ENCODE results near the gene EMX2.

EMX2 gene

GRCh38 chr10:117511601-117512390 lies 30.8 kb upstream of the EMX2 start:
- DNase-seq (ENCODE audit: extremely low spot score) = no peak
- TF ChIP-seq HDGF (IDR thresholded peaks at IDR 0.05; ENCODE audit: borderline replicate concordance) (no peak), BHLHE40 (IDR thresholded peaks at IDR 0.05; ENCODE audit: borderline replicate concordance) (no peak), LEF1 (IDR thresholded peaks at IDR 0.05; ENCODE audit: borderline replicate concordance) (no peak), CTBP1 (IDR thresholded peaks at IDR 0.05; ENCODE audit: borderline replicate concordance) (no peak), PKNOX1 (IDR thresholded peaks at IDR 0.05) (no peak), ELF4 (IDR thresholded peaks at IDR 0.05) (no peak), FOXA1 (IDR thresholded peaks at IDR 0.05) (no peak), FOXK2 (IDR thresholded peaks at IDR 0.05) (no peak), SP1 (IDR thresholded peaks at IDR 0.05) (no peak), ARNT (IDR thresholded peaks at IDR 0.05) (no peak), ZNF384 (IDR thresholded peaks at IDR 0.05) (no peak), NFRKB (IDR thresholded peaks at IDR 0.05) (no peak), TARDBP (IDR thresholded peaks at IDR 0.05) (no peak), L3MBTL2 (conservative IDR thresholded peaks at IDR 0.05) (no peak), SUZ12 (IDR thresholded peaks at IDR 0.05) (no peak), FOXM1 (IDR thresholded peaks at IDR 0.05; ENCODE audit: borderline replicate concordance) (no peak)
- ChIA-PET CTCF (no interaction called here), POLR2A (no interaction called here)

- DNase-seq (ENCODE audit: extremely low spot score) = no peak
- ChIA-PET POLR2A (no interaction called here), CTCF (no interaction called here)
- TF ChIP-seq ELF4 (IDR thresholded peaks at IDR 0.05) = no peak
- no peak for TF ChIP-seq SUZ12 (IDR thresholded peaks at IDR 0.05)
- no peak for TF ChIP-seq NFRKB (IDR thresholded peaks at IDR 0.05)
- no peak for TF ChIP-seq CTBP1 (IDR thresholded peaks at IDR 0.05; ENCODE audit: borderline replicate concordance)
- no peak for TF ChIP-seq L3MBTL2 (conservative IDR thresholded peaks at IDR 0.05)
- no peak for TF ChIP-seq BHLHE40 (IDR thresholded peaks at IDR 0.05; ENCODE audit: borderline replicate concordance)
- no peak for TF ChIP-seq TARDBP (IDR thresholded peaks at IDR 0.05)
- no peak for TF ChIP-seq FOXK2 (IDR thresholded peaks at IDR 0.05)
- no peak for TF ChIP-seq PKNOX1 (IDR thresholded peaks at IDR 0.05)
- TF ChIP-seq ARNT (IDR thresholded peaks at IDR 0.05) = no peak
- TF ChIP-seq SP1 (IDR thresholded peaks at IDR 0.05) = no peak
- TF ChIP-seq FOXA1 (IDR thresholded peaks at IDR 0.05) = no peak
- TF ChIP-seq HDGF (IDR thresholded peaks at IDR 0.05; ENCODE audit: borderline replicate concordance) = no peak
- no peak for TF ChIP-seq ZNF384 (IDR thresholded peaks at IDR 0.05)
- TF ChIP-seq FOXM1 (IDR thresholded peaks at IDR 0.05; ENCODE audit: borderline replicate concordance) = no peak
- TF ChIP-seq LEF1 (IDR thresholded peaks at IDR 0.05; ENCODE audit: borderline replicate concordance) = no peak
Measured at GRCh38 chr10:117514971-117515370, 27.6 kb upstream of the EMX2 start.

- no peak for DNase-seq (ENCODE audit: extremely low spot score)
- ChIA-PET POLR2A (no interaction called here), CTCF (interaction anchor here (1.0 kb wide), 1 partner anchor 20 kb away, joined by 3 read pairs; no protein-coding TSS in a partner anchor)
- TF ChIP-seq TARDBP (IDR thresholded peaks at IDR 0.05) = no peak
- no peak for TF ChIP-seq FOXM1 (IDR thresholded peaks at IDR 0.05; ENCODE audit: borderline replicate concordance)
- TF ChIP-seq NFRKB (IDR thresholded peaks at IDR 0.05) = no peak
- TF ChIP-seq LEF1 (IDR thresholded peaks at IDR 0.05; ENCODE audit: borderline replicate concordance) = no peak
- no peak for TF ChIP-seq BHLHE40 (IDR thresholded peaks at IDR 0.05; ENCODE audit: borderline replicate concordance)
- no peak for TF ChIP-seq FOXA1 (IDR thresholded peaks at IDR 0.05)
- TF ChIP-seq CTBP1 (IDR thresholded peaks at IDR 0.05; ENCODE audit: borderline replicate concordance) = no peak
- TF ChIP-seq ZNF384 (IDR thresholded peaks at IDR 0.05) = no peak
- TF ChIP-seq HDGF (IDR thresholded peaks at IDR 0.05; ENCODE audit: borderline replicate concordance) = no peak
- TF ChIP-seq SUZ12 (IDR thresholded peaks at IDR 0.05) = no peak
- no peak for TF ChIP-seq FOXK2 (IDR thresholded peaks at IDR 0.05)
- TF ChIP-seq ELF4 (IDR thresholded peaks at IDR 0.05) = no peak
- no peak for TF ChIP-seq L3MBTL2 (conservative IDR thresholded peaks at IDR 0.05)
Measured at GRCh38 chr10:117516681-117517080, 25.9 kb upstream of the EMX2 start.

GRCh38 chr10:117518246-117518645 lies 24.3 kb upstream of the EMX2 start:
- ChIA-PET CTCF (interaction anchor here (0.6 kb wide), 1 partner anchor 215 kb away, joined by 7 read pairs; no protein-coding TSS in a partner anchor), POLR2A (no interaction called here)
- DNase-seq (ENCODE audit: extremely low spot score) = no peak
- no peak for TF ChIP-seq FOXA1 (IDR thresholded peaks at IDR 0.05)
- TF ChIP-seq NFRKB (IDR thresholded peaks at IDR 0.05) = no peak
- TF ChIP-seq CTBP1 (IDR thresholded peaks at IDR 0.05; ENCODE audit: borderline replicate concordance) = no peak
- TF ChIP-seq SUZ12 (IDR thresholded peaks at IDR 0.05) = no peak

- no peak for TF ChIP-seq PKNOX1 (IDR thresholded peaks at IDR 0.05)
- TF ChIP-seq L3MBTL2 (conservative IDR thresholded peaks at IDR 0.05) = no peak
- no peak for DNase-seq (ENCODE audit: extremely low spot score)
- ChIA-PET POLR2A (no interaction called here), CTCF (no interaction called here)
Measured at GRCh38 chr10:117519286-117519685, 23.3 kb upstream of the EMX2 start.

GRCh38 chr10:117519879-117520278 lies 22.7 kb upstream of the EMX2 start:
- DNase-seq (ENCODE audit: extremely low spot score) = no peak
- TF ChIP-seq SP1 (IDR thresholded peaks at IDR 0.05) = no peak
- TF ChIP-seq PKNOX1 (IDR thresholded peaks at IDR 0.05) = peak; percentile 46; the same call in 1 of the 2 replicates
- CTCF ChIA-PET = no interaction called here
- POLR2A ChIA-PET = no interaction called here

Measured in HEK293T (cell line).